ENCODE data around the gene CAVIN1. TPM values are rescaled to one million over a fixed set of nuclear protein-coding genes. Genes with fewer than 3 reads are reported as not detected.

CAVIN1 gene
- total and polyA plus RNA-seq, 4 donors = 110 to 277 (median 159) TPM

- ATAC-seq (ENCODE audit: insufficient read depth, low FRiP score) = no peak
- H3K4me3 ChIP-seq = no peak overlapping the region
- no peaks in the 10 kb centered on the region for H3K9me3 ChIP-seq (ENCODE audit: control insufficient read depth in 4 of 4, insufficient read depth in 3 of 4, low read length in 3 of 4)
- H3K27ac ChIP-seq (ENCODE audit: low read depth in 1 of 2, low read length in 1 of 2) = no peak overlapping the region
- WGBS, 2 donors = 91 to 93% methylated on average over 9 of the region's 9 CpGs
- no peak overlapping the region for H3K9ac ChIP-seq (ENCODE audit: insufficient read depth in 1 of 2, low read length in 2 of 2)
- H3K36me3 ChIP-seq (ENCODE audit: control insufficient read depth in 4 of 4, insufficient read depth in 4 of 4, low read length in 4 of 4) = peaks cover 0 to 2% (median under 1%) of the 10 kb centered on the region in 4 donors
- no peak for TF ChIP-seq CTCF (IDR thresholded peaks at IDR 0.05; ENCODE audit: control extremely low read depth, extremely low read depth)
- no peaks in the 10 kb centered on the region for H3K27me3 ChIP-seq (ENCODE audit: control insufficient read depth in 3 of 3, insufficient read depth in 3 of 3, low read length in 2 of 3)
- peaks cover 0 to 55% (median 0%) of the 10 kb centered on the region in 5 donors for H3K4me1 ChIP-seq (ENCODE audit: control insufficient read depth in 5 of 5, insufficient read depth in 5 of 5, low read length in 5 of 5)
- DNase-seq = no peak
Measured at GRCh38 chr17:42365136-42365535, 57.9 kb downstream of the CAVIN1 start.

GRCh38 chr17:42363767-42364585 is 59.1 kb downstream of the CAVIN1 start:
- no peak overlapping the region for H3K4me3 ChIP-seq
- H3K9me3 ChIP-seq (ENCODE audit: control insufficient read depth in 4 of 4, insufficient read depth in 3 of 4, low read length in 3 of 4) = no peaks in the 10 kb centered on the region
- peaks cover 0 to 58% (median 0%) of the 10 kb centered on the region in 5 donors for H3K4me1 ChIP-seq (ENCODE audit: control insufficient read depth in 5 of 5, insufficient read depth in 5 of 5, low read length in 5 of 5)
- H3K36me3 ChIP-seq (ENCODE audit: control insufficient read depth in 4 of 4, insufficient read depth in 4 of 4, low read length in 4 of 4) = peaks cover 0 to 2% (median under 1%) of the 10 kb centered on the region in 4 donors
- no peak for ATAC-seq (ENCODE audit: insufficient read depth, low FRiP score)
- no peak for DNase-seq
- H3K27me3 ChIP-seq (ENCODE audit: control insufficient read depth in 3 of 3, insufficient read depth in 3 of 3, low read length in 2 of 3) = no peaks in the 10 kb centered on the region
- WGBS, 2 donors = 51 to 60% methylated on average over 7 of the region's 7 CpGs
- H3K27ac ChIP-seq (ENCODE audit: low read depth in 1 of 2, low read length in 1 of 2) = peak overlapping the region in 1 of 2 donors; percentile 33
- no peak overlapping the region for H3K9ac ChIP-seq (ENCODE audit: insufficient read depth in 1 of 2, low read length in 2 of 2)
- no peak for TF ChIP-seq CTCF (IDR thresholded peaks at IDR 0.05; ENCODE audit: control extremely low read depth, extremely low read depth)

GRCh38 chr17:42363231-42363630 is 59.8 kb downstream of the CAVIN1 start:
- ATAC-seq (ENCODE audit: insufficient read depth, low FRiP score) (no peak), DNase-seq (no peak)
- TF ChIP-seq CTCF (IDR thresholded peaks at IDR 0.05; ENCODE audit: control extremely low read depth, extremely low read depth) = no peak
- Histone ChIP-seq H3K4me1 (ENCODE audit: control insufficient read depth in 5 of 5, insufficient read depth in 5 of 5, low read length in 5 of 5) (peaks cover 0 to 59% (median 0%) of the 10 kb centered on the region in 5 donors), H3K4me3 (no peak overlapping the region), H3K36me3 (ENCODE audit: control insufficient read depth in 4 of 4, insufficient read depth in 4 of 4, low read length in 4 of 4) (peaks cover 0 to 2% (median under 1%) of the 10 kb centered on the region in 4 donors), H3K9me3 (ENCODE audit: control insufficient read depth in 4 of 4, insufficient read depth in 3 of 4, low read length in 3 of 4) (no peaks in the 10 kb centered on the region), H3K27ac (ENCODE audit: low read depth in 1 of 2, low read length in 1 of 2) (no peak overlapping the region), H3K27me3 (ENCODE audit: control insufficient read depth in 3 of 3, insufficient read depth in 3 of 3, low read length in 2 of 3) (no peaks in the 10 kb centered on the region), H3K9ac (ENCODE audit: insufficient read depth in 1 of 2, low read length in 2 of 2) (no peak overlapping the region)
- 57 to 86% methylated on average over 1 of the region's 1 CpG for WGBS, 2 donors

All from lung (tissue), 12 donors.